Measurements from ENCODE around the gene ARL14EP.

Gene ARL14EP

DNA sequence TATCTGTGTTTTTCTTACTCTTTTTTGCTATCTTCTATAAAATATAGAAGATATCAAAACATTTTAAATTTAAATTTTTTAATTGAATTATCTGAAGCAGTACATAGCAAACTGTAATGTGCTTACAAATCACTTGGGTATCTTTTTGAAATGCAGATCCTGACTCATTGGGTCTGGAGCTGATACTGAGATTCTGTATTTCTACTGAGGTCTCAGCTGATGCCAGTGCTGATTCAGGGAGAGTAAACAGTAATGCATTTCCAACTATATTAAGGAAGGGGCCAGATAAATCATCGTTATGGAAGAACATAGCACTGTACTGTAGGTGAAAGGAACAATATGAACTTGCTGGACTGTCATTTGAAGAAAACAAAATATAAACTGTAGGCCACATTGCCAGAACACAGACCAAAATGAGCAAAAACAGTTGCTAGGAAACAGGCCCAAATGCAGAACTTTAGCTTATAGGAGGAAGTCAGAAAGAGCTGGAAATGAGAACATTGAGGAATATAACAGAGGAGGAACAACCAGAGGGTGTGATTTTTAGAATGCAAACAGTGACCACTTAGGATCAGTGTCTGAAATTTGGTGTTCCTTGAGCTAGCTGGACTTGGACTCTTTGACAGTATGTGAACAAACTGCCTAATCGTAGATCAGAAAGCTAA is 3.3 kb downstream of the ARL14EP start:
- no peak for DNase-seq (ENCODE audit: extremely low read depth in 1 of 2, low read depth in 1 of 2)

DNA sequence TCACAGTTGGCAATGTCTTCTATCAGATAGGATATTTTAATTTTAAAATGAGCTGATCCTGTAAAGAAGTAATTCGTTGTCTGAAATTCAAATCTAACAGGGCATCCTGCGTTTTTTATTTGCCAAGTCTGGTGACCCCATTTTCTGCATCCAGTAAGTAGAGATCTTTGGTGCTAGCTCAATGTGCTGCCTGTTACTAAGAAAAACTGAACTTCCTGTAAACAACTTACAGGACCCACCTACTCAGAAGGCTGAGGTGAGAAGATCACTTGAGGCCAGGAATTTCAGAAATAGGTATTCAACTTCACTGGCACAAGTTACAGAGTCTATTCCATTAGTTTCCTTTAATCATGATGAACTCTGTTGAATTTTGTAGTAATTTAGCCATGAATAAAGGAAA is 4.0 kb downstream of the ARL14EP start:
- DNase-seq (ENCODE audit: extremely low read depth in 1 of 2, low read depth in 1 of 2) = no peak

DNA sequence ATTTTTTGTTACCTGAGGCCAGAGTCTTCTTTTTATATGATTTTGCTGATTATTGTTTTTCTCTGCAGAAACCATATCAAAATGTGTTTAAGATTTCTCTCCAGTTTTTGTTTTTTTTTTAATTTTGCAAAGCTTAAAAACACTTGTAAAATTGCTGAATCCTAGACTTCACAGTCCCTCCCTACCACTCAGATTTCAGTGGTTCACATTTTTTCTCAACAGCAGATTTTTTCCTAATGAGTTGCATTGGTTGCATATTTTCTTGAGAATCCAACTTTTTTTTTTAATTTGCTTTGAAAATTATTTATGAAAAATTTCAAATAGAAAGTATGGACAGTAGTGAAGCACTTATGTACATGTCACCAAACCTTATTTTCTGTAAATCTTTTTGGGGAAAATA is 5.8 kb downstream of the ARL14EP start:
- DNase-seq (ENCODE audit: extremely low read depth in 1 of 2, low read depth in 1 of 2) = no peak

DNA sequence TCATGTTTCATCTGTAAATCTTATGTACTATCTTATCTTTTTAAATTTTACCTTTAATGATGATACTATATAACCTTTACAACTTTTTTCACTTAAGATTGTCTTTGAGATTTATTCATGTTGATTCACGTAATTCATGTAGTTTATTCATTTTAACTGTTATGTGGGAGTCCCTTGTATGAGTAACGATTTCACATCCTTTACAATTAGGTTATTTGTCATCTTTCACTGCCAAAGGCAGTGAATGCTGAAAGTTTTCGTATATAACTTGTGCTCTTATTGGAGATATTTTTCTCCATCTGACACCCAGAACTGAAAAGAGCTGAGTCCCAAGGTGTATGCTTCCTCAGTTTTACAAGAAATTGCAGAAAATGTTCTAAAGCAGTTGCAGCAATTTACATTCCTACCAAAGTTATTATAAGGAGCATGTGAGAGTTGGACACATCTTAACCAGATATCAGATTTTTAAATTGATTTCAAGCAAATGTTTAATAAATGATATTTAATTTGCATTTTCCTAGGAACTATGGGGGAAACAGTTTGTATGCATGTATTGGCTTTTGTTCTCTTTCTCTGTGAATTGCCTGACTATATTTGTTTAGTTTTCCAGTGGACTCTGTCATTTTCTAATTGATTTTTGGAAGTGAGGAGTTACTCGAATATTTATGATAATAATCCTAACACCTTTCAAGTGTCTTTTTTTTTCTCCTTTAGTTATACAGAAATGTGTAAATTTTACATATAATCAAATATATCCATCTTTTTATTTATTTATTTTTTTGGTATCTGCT is 6.4 kb downstream of the ARL14EP start:
- no peak for DNase-seq (ENCODE audit: extremely low read depth in 1 of 2, low read depth in 1 of 2)

DNA sequence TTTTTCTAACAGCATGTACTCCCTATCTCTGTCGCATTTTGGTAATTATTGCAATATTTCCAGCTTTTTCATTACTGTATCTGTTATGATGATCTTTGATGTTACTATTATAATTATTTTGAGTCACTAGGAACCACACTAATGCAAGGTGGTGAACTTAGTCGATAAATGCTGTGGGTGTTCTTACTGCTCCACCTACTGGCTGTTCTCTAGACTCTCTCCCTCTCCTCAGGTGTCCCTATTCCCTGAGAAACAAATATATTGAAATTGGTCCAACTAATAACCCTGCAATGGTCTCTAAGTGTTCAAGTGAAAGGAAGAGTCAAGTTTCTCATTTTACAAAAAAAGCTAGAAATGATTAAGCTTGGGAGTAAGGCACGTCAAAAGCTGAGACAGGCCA is 10.5 kb downstream of the ARL14EP start:
- DNase-seq (ENCODE audit: extremely low read depth in 1 of 2, low read depth in 1 of 2) = no peak

DNA sequence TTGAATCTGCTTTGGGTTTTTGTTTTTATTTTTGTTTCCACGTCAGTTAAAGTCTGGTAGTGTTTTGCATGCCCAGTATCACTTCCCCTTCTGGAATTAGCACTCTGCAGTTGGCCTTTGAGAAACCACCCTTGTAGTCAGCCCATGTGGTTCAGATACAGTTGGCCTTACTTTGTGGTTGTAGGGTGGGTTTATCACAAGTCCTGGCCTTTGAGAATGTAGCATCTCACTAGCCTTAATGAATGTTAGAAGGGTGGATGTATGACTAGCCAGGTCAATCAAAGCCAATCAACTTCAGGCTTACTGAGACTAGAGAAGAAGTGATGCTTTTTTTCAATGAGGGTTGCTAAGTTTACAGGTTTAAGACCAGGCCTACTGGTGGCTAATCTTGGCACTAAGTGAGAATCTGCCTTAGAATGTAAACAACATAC is 19.8 kb downstream of the ARL14EP start:
- DNase-seq (ENCODE audit: extremely low read depth in 1 of 2, low read depth in 1 of 2) = no peak

DNA sequence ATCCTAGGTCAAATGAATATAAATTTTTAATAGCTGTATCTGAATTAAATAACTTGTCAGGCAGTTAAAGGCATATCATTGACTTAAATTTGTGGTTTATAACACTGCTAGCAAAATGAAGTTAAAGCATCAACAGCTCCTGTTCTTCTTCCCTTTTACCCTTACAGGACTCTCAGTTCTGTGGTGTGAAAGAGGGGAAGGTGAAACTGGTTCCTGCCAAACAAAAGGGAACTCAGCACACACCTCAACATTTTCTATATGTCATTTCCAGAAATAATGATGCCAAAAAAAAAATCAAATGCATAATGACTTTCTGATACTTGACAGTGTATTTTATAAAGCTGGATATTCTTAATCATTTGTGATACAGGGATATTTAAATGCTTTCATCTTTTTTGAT is 21.2 kb downstream of the ARL14EP start:
- no peak for DNase-seq (ENCODE audit: extremely low read depth in 1 of 2, low read depth in 1 of 2)

DNA sequence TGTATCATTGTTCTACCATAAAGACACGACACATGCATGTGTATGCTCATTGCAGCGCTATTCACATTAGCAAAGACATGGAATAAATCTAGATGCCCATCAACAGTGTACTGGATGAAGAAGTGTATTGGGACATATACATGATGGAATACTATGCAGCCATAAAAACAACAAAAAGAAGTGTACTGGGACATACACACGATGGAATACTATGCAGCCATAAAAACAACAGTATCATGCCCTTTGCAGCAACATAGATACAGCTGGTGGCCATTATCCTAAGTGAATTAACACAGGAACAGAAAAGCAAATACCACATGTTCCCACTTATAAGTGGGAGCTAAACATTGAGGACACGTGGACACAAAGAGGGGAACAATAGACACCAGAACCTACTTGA is 22.7 kb downstream of the ARL14EP start:
- no peak for DNase-seq (ENCODE audit: extremely low read depth in 1 of 2, low read depth in 1 of 2)

DNA sequence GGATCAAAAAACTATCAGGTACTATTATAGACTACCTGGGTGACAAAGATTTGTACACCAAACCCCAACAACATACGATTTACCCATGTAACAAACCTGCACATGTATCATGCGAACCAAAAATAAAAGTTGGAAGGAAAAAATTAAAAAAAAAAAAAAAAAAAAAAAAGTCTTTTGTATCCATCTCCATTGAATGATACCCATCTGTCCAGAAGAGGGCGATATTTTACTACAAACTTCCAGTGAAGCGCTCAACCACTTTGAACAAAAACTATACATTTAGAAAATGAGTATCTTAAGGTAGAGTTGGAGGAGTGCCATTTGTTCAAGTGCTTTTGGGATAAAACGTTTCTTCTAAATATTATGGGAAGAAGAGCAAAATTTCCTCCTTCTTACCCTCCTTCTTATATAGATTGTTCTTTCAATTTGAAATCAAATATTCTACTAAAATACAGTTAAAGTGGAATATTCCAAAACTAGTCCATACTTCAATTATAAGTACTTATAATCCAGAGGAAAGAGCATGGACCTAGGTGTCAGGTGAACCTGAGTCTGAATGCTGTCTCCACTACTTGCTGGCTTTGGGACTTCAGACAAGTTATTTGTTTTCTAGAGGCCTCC is 23.3 kb downstream of the ARL14EP start:
- no peak for DNase-seq (ENCODE audit: extremely low read depth in 1 of 2, low read depth in 1 of 2)

DNA sequence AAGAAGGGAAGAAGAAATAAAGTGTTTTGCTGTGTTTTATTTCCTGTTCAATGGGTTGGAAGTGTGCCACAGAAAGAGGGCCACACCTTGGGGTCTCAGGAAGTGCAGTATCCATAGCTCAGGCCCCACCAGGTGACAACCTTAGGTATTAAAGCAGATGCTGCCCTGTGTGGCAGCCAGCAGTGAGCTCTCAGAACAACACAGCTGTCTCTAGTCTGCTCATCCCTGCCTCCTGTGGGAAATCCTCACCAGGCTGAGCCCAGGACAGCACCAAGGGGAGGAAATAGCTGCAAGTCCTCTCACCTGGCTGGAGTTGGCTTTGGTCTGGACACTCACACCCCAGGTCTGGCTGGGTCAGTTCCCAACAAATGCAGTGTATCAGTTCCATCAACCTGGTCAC is 25.1 kb downstream of the ARL14EP start:
- no peak for DNase-seq (ENCODE audit: extremely low read depth in 1 of 2, low read depth in 1 of 2)

DNA sequence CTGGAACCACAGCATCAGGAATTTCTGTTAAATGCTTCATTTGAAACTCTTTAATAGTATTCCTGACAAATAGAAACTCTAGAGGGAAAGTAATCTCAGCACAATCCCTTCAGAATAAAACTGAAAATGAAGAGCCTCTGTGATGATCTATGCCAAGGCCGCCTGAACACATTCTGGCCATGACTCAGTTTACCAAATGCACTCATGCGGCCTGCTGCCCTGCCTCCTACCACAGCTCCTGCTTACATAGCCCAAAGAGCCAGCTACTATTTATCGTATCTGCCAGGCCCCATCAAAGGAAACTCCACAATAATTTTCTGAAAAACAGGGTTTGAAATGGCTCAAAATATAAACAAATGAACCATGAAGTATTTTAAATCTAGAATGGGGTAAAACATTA is 27.0 kb downstream of the ARL14EP start:
- no peak for DNase-seq (ENCODE audit: extremely low read depth in 1 of 2, low read depth in 1 of 2)

DNA sequence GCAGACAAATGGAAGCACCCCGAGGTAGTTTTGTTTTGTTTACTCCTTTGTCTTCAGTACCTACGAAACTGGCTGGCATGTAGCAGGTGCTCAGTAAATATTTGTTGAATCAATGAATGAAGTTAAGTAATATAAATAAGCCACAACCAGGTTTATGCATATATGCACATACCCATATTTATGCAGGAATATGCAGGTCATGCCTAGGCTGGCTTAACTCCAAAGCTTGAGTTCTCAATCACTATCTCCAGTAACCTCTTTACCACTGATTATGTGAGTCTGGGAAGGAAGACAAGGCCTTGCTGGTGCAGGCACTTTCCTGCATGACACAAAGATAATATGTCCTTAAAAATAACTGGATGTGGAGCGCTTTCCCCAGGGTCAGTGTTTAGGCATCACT is 27.5 kb downstream of the ARL14EP start:
- DNase-seq (ENCODE audit: extremely low read depth in 1 of 2, low read depth in 1 of 2) = no peak

DNA sequence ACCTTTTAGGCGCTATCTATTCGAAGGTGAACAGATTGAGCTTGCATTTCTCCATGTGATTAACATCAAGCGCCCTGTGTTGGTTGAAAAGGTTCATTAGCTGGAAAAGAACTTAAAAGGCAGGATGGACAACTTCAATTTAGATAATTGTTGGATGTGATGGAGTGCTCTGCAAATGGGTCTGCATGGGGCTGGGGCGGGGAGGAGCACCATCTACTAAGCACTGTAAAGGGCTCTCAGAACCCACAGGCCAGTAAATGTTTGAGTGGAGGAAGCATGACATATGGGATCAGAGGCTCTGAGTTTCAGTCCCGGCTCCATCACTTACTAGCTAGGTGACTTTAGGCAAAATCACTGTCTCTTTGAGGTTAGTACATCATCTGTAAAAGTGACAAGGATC is 28.2 kb downstream of the ARL14EP start:
- no peak for DNase-seq (ENCODE audit: extremely low read depth in 1 of 2, low read depth in 1 of 2)

DNA sequence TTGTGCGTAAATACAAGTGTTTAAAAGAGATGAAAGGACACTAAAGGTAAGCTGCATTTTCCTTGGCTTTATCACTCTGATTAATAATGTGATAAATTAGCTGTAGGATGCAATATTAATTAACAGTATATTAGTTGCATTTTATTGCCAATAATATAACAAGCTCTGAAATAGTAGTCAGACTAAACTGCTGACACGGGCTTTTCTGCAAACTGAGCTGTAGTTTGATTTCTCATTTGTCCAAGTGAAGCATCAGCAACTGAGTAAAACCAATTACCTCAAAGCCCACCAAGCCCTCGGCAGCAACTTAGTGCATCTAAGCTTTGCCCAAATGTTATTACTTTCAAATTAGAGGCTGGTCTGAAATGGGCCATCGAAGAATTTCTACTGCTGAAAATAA is 33.5 kb downstream of the ARL14EP start:
- DNase-seq (ENCODE audit: extremely low read depth in 1 of 2, low read depth in 1 of 2) = no peak

DNA sequence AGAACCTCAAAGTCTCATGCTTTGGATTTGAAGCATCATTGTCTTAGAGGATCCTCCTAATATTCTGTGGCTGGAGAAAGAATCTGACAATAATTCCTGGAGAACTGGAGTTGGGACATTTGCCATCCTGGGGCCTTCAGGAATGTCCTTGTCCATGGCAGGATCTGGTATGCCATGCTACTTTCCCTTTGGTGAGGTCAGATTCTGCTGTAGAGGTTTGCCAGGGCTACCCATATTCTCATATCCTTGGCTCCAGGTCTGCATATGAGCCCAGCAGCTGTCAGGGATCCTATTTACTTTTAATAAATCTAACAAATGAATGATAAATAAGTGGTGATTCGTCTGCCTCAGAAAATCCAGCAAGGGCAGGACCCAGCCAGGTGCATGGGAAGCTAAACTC is 35.0 kb downstream of the ARL14EP start:
- no peak for DNase-seq (ENCODE audit: extremely low read depth in 1 of 2, low read depth in 1 of 2)

DNA sequence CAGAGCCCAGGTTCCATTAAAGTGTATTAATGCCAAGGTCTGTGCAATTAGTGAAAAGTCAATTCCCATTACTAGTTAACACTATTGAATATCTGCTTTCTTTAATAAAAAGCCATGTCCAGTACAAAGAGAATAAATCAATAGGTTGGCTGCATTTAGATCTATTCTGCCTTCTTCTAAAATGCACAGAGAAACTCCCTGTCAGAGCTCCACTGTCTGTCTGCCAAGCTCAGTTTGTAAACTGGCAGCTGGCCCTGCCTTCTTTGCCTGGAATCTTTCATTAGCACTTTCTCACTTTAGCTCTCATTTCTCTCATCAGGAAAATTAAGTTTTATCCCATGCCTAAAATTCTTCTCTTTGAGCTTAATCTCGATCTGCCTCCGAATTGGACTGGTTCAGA is 35.6 kb downstream of the ARL14EP start:
- no peak for DNase-seq (ENCODE audit: extremely low read depth in 1 of 2, low read depth in 1 of 2)

DNA sequence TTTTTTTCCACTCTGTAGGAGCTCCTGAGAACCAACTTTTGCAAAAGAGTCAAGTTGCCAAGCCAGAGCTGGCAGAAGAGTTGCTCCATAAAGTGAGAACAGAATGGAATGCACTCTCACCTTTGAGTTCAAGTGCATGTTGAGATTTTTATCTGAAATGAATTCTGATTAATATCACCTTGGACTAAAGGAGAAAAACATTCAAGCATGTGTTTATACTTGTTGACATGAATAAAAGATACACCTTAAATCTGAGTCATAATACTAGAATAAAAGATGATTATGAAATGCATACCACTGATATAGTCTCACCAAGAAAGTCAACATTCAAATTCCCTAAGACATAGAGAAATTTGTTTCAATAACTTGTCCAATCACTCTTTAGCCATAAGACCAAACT is 37.8 kb downstream of the ARL14EP start:
- DNase-seq (ENCODE audit: extremely low read depth in 1 of 2, low read depth in 1 of 2) = no peak

DNA sequence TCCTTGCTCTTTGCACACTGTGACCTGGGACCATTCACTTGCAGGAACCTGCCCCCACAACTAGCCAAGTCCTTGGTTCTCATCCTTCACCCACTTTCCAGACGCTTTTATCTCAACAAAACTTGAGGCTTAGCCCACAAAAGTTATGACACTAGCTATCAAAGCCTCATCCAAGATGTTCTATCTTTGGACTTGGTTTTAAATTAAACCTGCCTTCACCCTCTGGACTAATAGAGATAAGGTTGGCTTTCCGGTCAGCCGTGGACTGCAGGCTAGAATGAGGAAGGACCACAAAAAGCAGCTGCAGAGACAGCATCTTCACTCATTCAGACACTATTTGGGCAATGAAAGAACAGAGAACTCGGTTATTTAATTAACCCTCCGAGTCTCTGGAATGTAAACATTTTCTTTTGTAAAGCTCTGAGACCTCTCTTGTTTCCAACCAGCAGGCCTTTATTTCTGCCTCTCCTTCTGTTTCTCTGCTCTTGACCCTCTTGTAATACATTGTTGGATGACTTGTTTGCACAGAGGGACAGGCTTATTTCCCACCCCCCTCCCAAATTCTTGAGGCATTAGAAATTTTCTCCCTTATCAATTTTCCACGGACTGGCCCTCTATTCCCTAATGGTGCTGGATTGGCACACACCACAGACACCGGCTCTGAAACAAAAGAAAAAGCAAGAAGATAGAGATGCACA is 41.4 kb downstream of the ARL14EP start:
- DNase-seq (ENCODE audit: extremely low read depth in 1 of 2, low read depth in 1 of 2) = no peak

DNA sequence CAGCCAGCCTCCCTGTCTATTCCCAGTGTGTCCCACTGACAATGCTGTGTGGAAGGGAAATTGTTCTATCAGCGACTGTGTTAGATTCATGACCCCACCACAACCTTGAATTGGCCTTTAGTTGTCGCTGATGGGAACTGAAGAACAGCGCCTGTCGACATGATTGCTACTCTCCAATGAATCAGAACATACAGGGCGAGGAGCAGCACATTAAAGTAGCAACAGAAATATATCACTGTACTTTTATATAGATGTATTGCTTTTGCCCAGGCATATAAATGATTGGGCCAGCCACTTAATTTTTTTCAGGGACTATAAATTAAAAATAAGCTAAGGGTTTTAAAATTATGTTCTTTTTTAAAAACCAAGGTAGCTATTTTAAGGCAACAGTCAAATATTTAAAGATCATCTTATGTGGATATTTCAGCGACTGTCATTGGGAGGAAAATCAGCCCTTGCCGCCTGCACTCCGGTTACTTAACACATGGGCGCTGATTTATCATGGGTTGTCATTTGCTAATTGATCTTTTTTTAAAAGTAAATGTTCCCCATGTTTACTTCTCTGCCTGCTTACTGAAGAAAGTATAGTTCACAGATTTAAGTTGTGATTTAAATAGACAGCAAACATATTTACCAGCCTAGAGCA is 42.1 kb downstream of the ARL14EP start:
- no peak for DNase-seq (ENCODE audit: extremely low read depth in 1 of 2, low read depth in 1 of 2)

DNA sequence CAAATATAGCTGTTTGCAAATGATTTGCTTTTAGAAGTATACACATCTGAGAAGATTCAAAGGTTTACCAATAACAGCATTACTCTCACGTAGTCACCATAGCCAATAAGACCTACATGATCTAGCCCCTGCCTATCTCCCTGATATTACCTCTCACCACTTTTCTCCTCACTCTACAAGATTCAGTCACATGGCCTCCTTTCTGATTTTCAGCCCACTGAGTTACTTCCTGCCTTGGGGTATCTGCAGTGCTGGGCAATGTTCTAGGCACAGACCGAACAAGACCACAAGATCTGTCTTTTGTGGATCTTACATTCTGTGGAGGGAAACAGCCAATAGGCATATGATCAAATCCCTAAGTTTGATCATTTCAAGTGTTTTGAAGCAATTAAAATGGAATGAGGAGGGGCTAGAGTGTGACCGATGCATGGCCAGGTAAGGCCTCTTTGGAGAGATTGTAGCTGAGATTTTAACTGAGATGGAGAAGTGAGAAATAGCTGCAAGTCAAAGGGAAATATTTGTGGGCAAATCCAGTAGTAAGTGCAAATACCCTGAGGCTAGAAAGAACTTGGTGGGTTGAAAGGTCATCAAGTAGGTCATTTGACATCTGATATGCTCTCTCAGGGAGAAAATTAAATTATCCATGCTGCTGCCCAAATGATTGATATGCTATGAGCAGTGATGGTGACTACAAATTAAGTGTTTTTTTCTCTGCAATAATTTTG is 43.1 kb downstream of the ARL14EP start:
- DNase-seq (ENCODE audit: extremely low read depth in 1 of 2, low read depth in 1 of 2) = no peak

Measured in stimulated activated CD8-positive, alpha-beta memory T cell treated with anti-CD3 and anti-CD28 coated beads, Interleukin-7, amount 100 ng/mL, for 48 hours (primary cell).